GM21737 (cell line): ENCODE data around the gene NOS2.
"Not testable (repeated sequence)": the region's sequence is repeated elsewhere in the genome, so short reads cannot be mapped to it uniquely, and the experiment has no call there.

Experiments
- ATAC-seq: cut with Tn5 transposase; IDR thresholded peaks from one replicate; pipeline ENCODE4 v1.9.1; 2021; ENCODE audit warnings: mild to moderate bottlenecking, moderate library complexity; ENCODE audit not compliant: unreplicated experiment

The NOS2 gene

DNA sequence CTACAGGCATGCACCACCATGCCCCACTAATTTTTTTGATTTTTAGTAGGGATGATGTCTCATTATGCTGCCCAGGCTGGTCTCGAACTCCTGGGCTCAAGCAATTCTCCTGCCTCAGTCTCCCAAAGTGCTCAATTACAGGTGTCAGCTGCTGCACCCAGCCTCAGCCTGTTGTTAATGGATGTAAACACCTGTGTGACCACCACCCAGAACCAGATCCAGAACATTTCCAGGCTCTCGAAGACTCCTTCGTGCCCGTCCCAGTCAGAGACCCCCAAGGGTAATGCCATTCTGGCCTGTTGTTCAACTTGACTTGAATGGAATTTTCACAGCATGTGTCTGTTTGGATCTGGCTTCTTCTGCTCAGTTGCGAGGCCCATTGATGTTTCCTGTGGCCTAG lies 59.8 kb downstream of the NOS2 start:
- ATAC-seq: not testable (repeated sequence)

DNA sequence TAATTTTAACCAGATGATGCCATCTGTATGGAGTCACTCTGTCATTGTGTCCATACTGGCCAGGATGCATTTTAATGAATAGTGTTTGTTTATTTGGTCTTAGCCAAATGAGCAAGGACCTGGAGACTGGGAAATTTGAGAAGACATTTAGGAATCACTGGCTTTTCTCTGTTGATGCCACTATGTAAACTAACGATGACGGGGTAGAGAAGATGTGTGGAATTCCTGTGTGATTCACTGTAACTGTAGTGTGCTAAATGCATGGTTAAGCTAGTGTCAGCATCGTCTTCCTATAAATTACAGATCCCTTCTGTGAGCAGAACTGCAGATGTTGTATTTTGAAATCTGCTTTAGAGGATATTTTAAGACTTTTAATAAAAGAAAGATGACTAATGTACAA lies 66.6 kb downstream of the NOS2 start:
- ATAC-seq: no peak

DNA sequence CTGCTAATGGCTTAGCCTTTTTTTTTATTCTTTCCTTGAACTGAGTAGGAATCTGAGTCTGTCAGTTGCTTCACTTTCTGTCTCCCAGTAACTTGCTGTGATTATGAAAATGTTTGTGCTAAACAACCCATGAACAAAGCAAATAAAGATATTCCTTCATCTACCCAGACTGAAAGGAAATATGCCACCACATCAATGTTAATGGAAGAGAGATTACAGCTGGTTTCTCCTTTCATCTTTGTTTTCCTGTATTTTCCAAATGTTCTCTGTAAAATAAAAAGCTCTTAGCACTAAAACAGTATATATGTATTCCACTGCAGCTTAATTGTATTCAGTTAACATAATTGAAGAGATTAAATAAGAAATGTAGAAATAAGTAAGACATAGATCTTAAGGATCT lies 67.6 kb downstream of the NOS2 start:
- ATAC-seq: not testable (repeated sequence)

DNA sequence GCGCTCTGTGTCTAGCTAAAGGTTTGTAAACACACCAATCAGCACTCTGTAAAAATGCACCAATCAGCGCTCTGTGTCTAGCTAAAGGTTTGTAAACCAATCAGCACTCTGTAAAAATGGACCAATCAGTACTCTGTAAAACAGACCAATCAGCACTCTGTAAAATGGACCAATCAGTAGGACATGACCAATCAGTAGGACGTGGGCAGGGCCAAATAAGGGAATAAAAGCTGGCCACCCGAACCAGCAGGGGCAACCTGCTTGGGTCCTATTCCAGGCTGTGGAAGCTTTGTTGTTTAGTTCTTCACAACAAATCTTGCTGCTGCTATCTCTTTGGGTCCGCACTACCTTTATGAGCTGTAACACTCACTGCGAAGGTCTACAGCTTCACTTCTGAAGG lies 74.3 kb downstream of the NOS2 start:
- ATAC-seq: not testable (repeated sequence)

DNA sequence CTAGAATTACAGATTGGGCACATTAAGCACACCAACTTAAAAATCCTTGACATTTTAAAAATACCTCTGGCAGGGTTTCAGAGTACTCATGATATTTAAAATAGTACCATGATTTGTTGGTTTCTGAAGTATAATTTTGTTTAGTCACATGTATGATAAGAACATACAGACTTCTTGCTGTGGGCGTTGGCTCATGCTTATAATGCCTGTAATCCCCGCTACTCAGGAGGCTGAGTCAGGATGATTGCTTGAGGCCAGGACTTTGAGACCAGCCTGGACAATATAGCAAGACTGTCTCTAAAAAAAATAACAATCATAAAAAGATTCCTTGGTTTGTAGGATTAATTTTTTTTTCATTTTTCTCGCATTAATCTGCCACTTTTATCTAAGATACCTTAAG lies 78.5 kb downstream of the NOS2 start:
- no peak for ATAC-seq
